Psoas muscle (tissue), 8 donors: ENCODE measurements around the gene FAM200B. TPM values are rescaled to one million over a fixed set of nuclear protein-coding genes. Genes with fewer than 3 reads are reported as not detected.
"Not testable (repeated sequence)": the region's sequence is repeated elsewhere in the genome, so short reads cannot be mapped to it uniquely, and the experiment has no call there.

Source experiments
- ATAC-seq, 4 donors: fragments of 200-7000 bp; cut with Tn5 transposase; one replicate each; pipeline ENCODE4 v1.9.1; 2020; ENCODE audit warnings: moderate library complexity in 3 of 4, mild to moderate bottlenecking in 2 of 4
- DNase-seq, 2 donors: peaks; one replicate each; pipeline ENCODE4 v3.0.0-alpha.2; 2020
- H3K27ac ChIP-seq: fragments of 200-600 bp; one replicate; pipeline ENCODE4 v1.8.0; 2022
- H3K27me3 ChIP-seq, 3 donors: fragments of 200-600 bp in 1 of 3; one replicate each; pipeline versions ENCODE4 v1.6.1 to v1.8.0; 2013 to 2022; ENCODE audit warnings: low read length in 2 of 3, mild to moderate bottlenecking in 2 of 3, moderate library complexity in 1 of 3; ENCODE audit not compliant: insufficient read depth in 3 of 3
- H3K36me3 ChIP-seq, 2 donors: fragments of 200-600 bp in 1 of 2; one replicate each; pipeline versions ENCODE4 v1.6.1 to v1.8.0; 2013 to 2022; ENCODE audit warnings: low read depth in 1 of 2, mild to moderate bottlenecking in 1 of 2, moderate library complexity in 1 of 2; ENCODE audit not compliant: insufficient read depth in 1 of 2
- H3K4me1 ChIP-seq: fragments of 200-600 bp; one replicate; pipeline ENCODE4 v1.8.0; 2022
- H3K4me3 ChIP-seq: fragments of 200-600 bp; one replicate; pipeline ENCODE4 v1.8.0; 2022; ENCODE audit warnings: mild to moderate bottlenecking
- H3K9me3 ChIP-seq: fragments of 200-600 bp; one replicate; pipeline ENCODE4 v1.8.0; 2022
- CTCF ChIP-seq: fragments of 200-600 bp; IDR thresholded peaks from one replicate; pipeline ENCODE4 v1.8.0; 2022; ENCODE audit warnings: antibody characterized with exemption
- WGBS, 3 donors: extraction: QIAGEN DNeasy Blood & Tissue Kit; methylation state at CpG; one replicate each; pipeline versions ENCODE4 v1.1.6 to v1.1.7; 2013; 5-methylcytosine and 5-hydroxymethylcytosine counted together
- intact Hi-C, 2 donors: fragments of 100-400 bp; cut with DNase I; formaldehyde crosslinking; loops; one replicate each; pipeline versions ENCODE4 v1.11.0 to v1.14.2; 2022
- polyA plus RNA-seq, 3 donors: library from polyadenylated mRNA; stranded (reverse); fragments of 200-250 nt; gene quantifications; one replicate each; pipeline ENCODE4 v1.2.3, GENCODE V29; 2013
- total RNA-seq, 4 donors: library from RNA; stranded (reverse); fragmentation: NEBNext Ultra II Directional in 2 of 4; extraction: Animal tissue kit (Norgen Biotek cat#: 25700) in 2 of 4; gene quantifications; one replicate each; pipeline versions ENCODE4 v1.2.1 to v1.2.4, GENCODE V29; 2021 to 2023
- donor health status: healthy with polysubstance abuse.
- donor health status: DM: no; HTN: no; CAD: no; lungs with moderate emphysema.
- donor health status: Bipolar disorder and iron deficiency.
- donor health status: healthy.
- donor health status: DM: yes; HTN: yes; CAD: no.
- donor health status: DM: no; HTN: no; CAD: no.
- donor health status: DM: no; HTN: no; CAD: no.
- donor health status: DM: yes; HTN: yes; CAD: no.

FAM200B gene
- total and polyA plus RNA-seq, 7 donors = 16.3 to 44.2 (median 21.3) TPM

- H3K36me3 ChIP-seq = no peaks in the 10 kb centered on the region
- H3K27ac ChIP-seq = no peak overlapping the region
- H3K4me3 ChIP-seq = no peak overlapping the region
- WGBS, 3 donors = 65 to 78% (median 67%) methylated on average over 4 of the region's 4 CpGs
- no peak for TF ChIP-seq CTCF
- no peaks in the 10 kb centered on the region for H3K9me3 ChIP-seq
- no peak for ATAC-seq
- no peaks in the 10 kb centered on the region for H3K27me3 ChIP-seq
- DNase-seq = no peak
- intact Hi-C loops = loop anchor here in 1 of 2 donors (2.0 to 5.0 kb wide), 2 partner anchors 227 to 277 kb away; no protein-coding TSS in a partner anchor
- H3K4me1 ChIP-seq = no peaks in the 10 kb centered on the region
These were observed 44.0 kb downstream of the FAM200B start for GRCh38 chr4:15725608-15726007.

GRCh38 chr4:15729910-15730533 lies 48.4 kb downstream of the FAM200B start:
- no peaks in the 10 kb centered on the region for H3K9me3 ChIP-seq
- peak; percentile 58 to 83 (median 70) for ATAC-seq
- no peaks in the 10 kb centered on the region for H3K4me1 ChIP-seq
- H3K27me3 ChIP-seq = no peaks in the 10 kb centered on the region
- H3K27ac ChIP-seq = no peak overlapping the region
- intact Hi-C loops = loop anchor here (5.0 to 10.0 kb wide), 4 partner anchors 77 to 272 kb away; no protein-coding TSS in a partner anchor
- 7 to 9% (median 8%) methylated on average over 3 of the region's 3 CpGs for WGBS, 3 donors
- TF ChIP-seq CTCF = peak; percentile 85
- no peaks in the 10 kb centered on the region for H3K36me3 ChIP-seq
- DNase-seq = no peak
- H3K4me3 ChIP-seq = no peak overlapping the region

- intact Hi-C loops = loop anchor here (5.0 to 10.0 kb wide), 4 partner anchors 74 to 269 kb away; no protein-coding TSS in a partner anchor
- H3K36me3 ChIP-seq, H3K4me3 ChIP-seq, H3K9me3 ChIP-seq, DNase-seq, ATAC-seq, H3K4me1 ChIP-seq, H3K27me3 ChIP-seq, H3K27ac ChIP-seq: not testable (repeated sequence)
- WGBS, 3 donors = 76 to 79% (median 77%) methylated on average over 5 of the region's 5 CpGs
These were observed 51.4 kb downstream of the FAM200B start for GRCh38 chr4:15733061-15733460.

- 69 to 81% (median 72%) methylated on average over 6 of the region's 6 CpGs for WGBS, 3 donors
- intact Hi-C loops = loop anchor here in 1 of 2 donors (10.0 kb wide), 1 partner anchor 139 kb away; no protein-coding TSS in a partner anchor
- no peak for ATAC-seq
- H3K27me3 ChIP-seq = no peaks in the 10 kb centered on the region
- H3K4me3 ChIP-seq = no peak overlapping the region
- peaks cover 3% of the 10 kb centered on the region for H3K4me1 ChIP-seq
- no peaks in the 10 kb centered on the region for H3K36me3 ChIP-seq
- TF ChIP-seq CTCF = no peak
- DNase-seq = no peak
- H3K27ac ChIP-seq = no peak overlapping the region
- H3K9me3 ChIP-seq = no peaks in the 10 kb centered on the region
These were observed 53.9 kb downstream of the FAM200B start for GRCh38 chr4:15735536-15735935.

GRCh38 chr4:15736514-15737050 lies 55.0 kb downstream of the FAM200B start:
- Histone ChIP-seq H3K9me3 (no peaks in the 10 kb centered on the region), H3K4me1 (peaks cover 3% of the 10 kb centered on the region), H3K36me3 (no peaks in the 10 kb centered on the region), H3K27me3 (no peaks in the 10 kb centered on the region), H3K27ac (no peak overlapping the region), H3K4me3 (no peak overlapping the region)
- ATAC-seq (no peak), DNase-seq (no peak)
- intact Hi-C loops = loop anchor here in 1 of 2 donors (10.0 kb wide), 1 partner anchor 138 kb away; no protein-coding TSS in a partner anchor
- TF ChIP-seq CTCF = no peak
- WGBS, 3 donors = 83 to 96% (median 96%) methylated on average over 4 of the region's 4 CpGs
